ENCODE data around the gene GATAD2A. TPM values are rescaled to one million over a fixed set of nuclear protein-coding genes. Genes with fewer than 3 reads are reported as not detected.

GATAD2A gene
- total RNA-seq, 1 donor from 2014 or later = 75.6 TPM

DNA sequence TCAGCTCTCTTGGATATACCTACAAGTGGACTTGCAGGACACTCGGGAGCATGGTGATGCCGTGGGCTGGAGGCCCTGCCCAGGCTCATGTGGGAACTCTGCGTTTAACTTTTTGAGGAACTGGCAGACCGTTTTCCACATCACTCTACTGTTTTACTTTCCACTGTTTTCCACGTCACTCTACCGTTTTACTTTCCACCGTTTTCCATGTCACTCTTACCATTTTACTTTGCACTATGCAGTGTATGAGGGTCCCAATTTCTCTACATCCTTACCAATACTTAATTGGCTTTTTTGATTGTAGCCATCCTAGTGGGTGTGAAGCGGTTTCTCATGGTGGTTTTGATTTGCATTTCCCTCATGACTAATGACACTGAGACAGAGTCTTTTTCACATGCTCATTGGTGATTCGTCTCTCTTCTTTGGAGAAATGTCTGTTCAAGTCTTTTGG is 40.5 kb downstream of the GATAD2A start:
- no peaks in the 10 kb centered on the region for H3K27me3 Mint-ChIP-seq (ENCODE audit: unreplicated experiment)
- no peak for TF ChIP-seq CTCF (IDR thresholded peaks at IDR 0.05)
- H3K36me3 Mint-ChIP-seq (ENCODE audit: unreplicated experiment) = no peaks in the 10 kb centered on the region
- no peak for DNase-seq (ENCODE audit: extremely low spot score, unreplicated experiment)
- H3K27ac Mint-ChIP-seq (ENCODE audit: unreplicated experiment) = no peak overlapping the region
- no peaks in the 10 kb centered on the region for H3K9me3 Mint-ChIP-seq (ENCODE audit: unreplicated experiment)
- peaks cover 16% of the 10 kb centered on the region for H3K4me1 Mint-ChIP-seq (ENCODE audit: unreplicated experiment)
- no peak overlapping the region for H3K4me3 Mint-ChIP-seq (ENCODE audit: unreplicated experiment)

DNA sequence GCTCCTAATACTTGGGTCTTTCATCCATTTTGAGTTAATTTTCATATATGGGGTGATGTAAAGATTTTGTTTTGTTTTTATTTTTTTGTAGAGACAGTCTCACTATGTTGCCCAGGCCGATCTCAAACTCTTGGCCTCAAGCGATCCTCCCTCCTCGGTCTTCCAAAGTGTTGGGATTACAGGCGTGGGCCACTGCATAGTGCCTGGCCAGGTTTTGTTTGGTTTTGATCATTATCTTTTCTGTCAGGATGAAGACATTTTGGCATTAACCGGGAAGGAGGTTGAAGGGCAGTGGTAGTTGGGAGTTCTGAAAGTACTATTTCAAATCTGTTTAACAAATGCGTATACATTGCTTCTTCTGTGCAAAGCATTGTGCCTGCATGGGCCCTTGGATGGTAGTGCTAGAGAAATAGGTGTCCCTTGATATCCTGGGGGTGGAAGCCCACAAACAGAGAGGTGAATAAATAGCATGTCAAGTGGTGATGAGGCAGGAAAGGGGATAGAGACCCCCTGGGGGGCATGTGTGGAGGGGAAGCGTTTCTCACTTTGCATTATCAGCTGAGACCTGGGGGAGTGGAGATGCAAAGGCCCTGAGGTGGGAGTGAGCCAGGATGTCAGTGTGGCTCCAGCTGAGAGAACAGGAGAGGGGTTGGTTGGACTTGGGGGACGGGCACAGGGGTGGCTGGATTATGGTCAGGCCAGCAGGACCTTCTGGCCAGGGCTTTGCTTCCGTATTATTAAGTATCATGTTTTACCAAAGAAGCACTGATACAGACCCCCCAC is 41.4 kb downstream of the GATAD2A start:
- no peak overlapping the region for H3K4me3 Mint-ChIP-seq (ENCODE audit: unreplicated experiment)
- no peaks in the 10 kb centered on the region for H3K9me3 Mint-ChIP-seq (ENCODE audit: unreplicated experiment)
- no peak overlapping the region for H3K27ac Mint-ChIP-seq (ENCODE audit: unreplicated experiment)
- TF ChIP-seq CTCF (IDR thresholded peaks at IDR 0.05) = no peak
- no peaks in the 10 kb centered on the region for H3K36me3 Mint-ChIP-seq (ENCODE audit: unreplicated experiment)
- H3K27me3 Mint-ChIP-seq (ENCODE audit: unreplicated experiment) = no peaks in the 10 kb centered on the region
- no peak for DNase-seq (ENCODE audit: extremely low spot score, unreplicated experiment)
- peaks cover 16% of the 10 kb centered on the region for H3K4me1 Mint-ChIP-seq (ENCODE audit: unreplicated experiment)

DNA sequence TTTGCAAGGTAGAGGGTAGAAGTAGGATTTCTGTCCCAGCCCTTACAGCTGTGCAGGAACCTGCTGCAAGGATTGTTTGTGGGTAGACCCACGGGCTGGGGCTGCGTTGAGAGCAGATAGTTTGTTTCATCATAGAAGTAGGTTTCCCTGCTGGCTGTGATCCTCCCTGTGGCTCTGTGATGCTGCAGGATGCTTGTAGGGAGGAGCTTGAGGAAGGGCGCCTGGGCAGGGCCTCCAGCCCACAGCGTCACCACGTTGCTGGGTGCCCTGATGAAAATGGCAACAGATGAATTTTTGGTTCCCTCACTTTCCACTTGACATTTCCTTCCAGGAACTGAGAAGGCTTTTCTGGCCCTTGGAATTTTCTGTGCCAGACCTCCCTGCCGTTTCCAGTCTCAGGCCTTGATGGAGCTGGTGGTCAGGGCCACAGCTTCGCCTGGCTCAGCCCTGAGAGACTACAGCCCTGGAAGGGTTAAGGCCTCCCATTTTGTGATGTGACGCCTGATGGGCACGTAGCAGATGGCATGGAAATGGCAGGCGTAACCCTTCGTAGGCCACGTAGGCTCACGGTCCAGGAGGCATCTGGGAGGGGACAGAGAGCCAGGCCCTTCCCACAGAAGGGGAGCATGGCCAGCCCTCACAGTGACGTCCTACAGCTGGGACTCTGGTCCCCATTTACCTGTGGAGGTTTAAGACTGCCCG is 42.2 kb downstream of the GATAD2A start:
- H3K4me1 Mint-ChIP-seq (ENCODE audit: unreplicated experiment) = peaks cover 16% of the 10 kb centered on the region
- no peaks in the 10 kb centered on the region for H3K9me3 Mint-ChIP-seq (ENCODE audit: unreplicated experiment)
- H3K4me3 Mint-ChIP-seq (ENCODE audit: unreplicated experiment) = no peak overlapping the region
- DNase-seq (ENCODE audit: extremely low spot score, unreplicated experiment) = no peak
- no peak for TF ChIP-seq CTCF (IDR thresholded peaks at IDR 0.05)
- H3K27me3 Mint-ChIP-seq (ENCODE audit: unreplicated experiment) = no peaks in the 10 kb centered on the region
- no peaks in the 10 kb centered on the region for H3K36me3 Mint-ChIP-seq (ENCODE audit: unreplicated experiment)
- H3K27ac Mint-ChIP-seq (ENCODE audit: unreplicated experiment) = no peak overlapping the region

- no peaks in the 10 kb centered on the region for H3K36me3 Mint-ChIP-seq (ENCODE audit: unreplicated experiment)
- DNase-seq (ENCODE audit: extremely low spot score, unreplicated experiment) = no peak
- no peaks in the 10 kb centered on the region for H3K9me3 Mint-ChIP-seq (ENCODE audit: unreplicated experiment)
- no peaks in the 10 kb centered on the region for H3K27me3 Mint-ChIP-seq (ENCODE audit: unreplicated experiment)
- no peak overlapping the region for H3K27ac Mint-ChIP-seq (ENCODE audit: unreplicated experiment)
- peaks cover 16% of the 10 kb centered on the region for H3K4me1 Mint-ChIP-seq (ENCODE audit: unreplicated experiment)
- no peak for TF ChIP-seq CTCF (IDR thresholded peaks at IDR 0.05)
- H3K4me3 Mint-ChIP-seq (ENCODE audit: unreplicated experiment) = no peak overlapping the region
Measured at GRCh38 chr19:19448238-19448544, 42.7 kb downstream of the GATAD2A start.

DNA sequence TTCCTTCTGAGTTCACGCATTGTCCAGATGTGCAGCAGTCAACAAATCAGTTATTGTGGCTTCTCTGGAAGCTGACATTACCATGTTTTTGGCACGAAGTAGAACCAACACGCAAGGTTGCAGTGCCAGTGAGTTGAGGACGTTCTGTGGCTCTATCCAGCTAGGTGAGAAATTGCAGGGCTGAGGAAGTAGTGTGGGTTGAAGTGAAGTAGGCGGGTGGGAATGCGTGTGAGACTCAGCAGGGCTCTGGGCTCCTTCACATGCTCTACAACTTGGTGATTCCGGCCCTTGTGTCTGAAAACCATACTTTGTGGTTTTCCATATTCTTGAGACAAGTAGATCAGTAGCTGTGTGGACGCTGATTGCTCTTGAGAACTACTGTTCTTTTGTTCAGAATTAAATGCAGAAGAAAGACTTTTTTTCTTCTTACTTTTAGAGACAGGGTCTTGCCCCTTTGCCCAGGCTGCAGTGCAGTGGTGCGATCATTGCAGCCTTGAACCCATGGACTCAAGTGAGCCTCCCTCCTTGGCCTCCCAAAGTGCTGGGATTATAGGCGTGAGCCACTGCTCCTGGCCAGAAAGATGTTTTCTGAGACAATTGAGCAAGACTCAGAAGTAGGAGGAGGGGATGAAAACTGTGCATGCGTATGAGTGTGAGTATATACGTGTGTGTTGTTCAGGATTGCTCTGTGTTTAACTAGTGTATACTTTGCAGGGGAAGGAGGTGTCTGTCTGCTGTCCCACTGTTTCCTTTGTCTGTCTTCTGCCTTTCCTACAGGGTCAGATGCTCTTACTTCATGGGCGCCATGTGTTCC is 46.2 kb downstream of the GATAD2A start:
- no peaks in the 10 kb centered on the region for H3K36me3 Mint-ChIP-seq (ENCODE audit: unreplicated experiment)
- H3K27me3 Mint-ChIP-seq (ENCODE audit: unreplicated experiment) = no peaks in the 10 kb centered on the region
- no peak overlapping the region for H3K4me3 Mint-ChIP-seq (ENCODE audit: unreplicated experiment)
- H3K27ac Mint-ChIP-seq (ENCODE audit: unreplicated experiment) = no peak overlapping the region
- TF ChIP-seq CTCF (IDR thresholded peaks at IDR 0.05) = no peak
- no peak for DNase-seq (ENCODE audit: extremely low spot score, unreplicated experiment)
- H3K9me3 Mint-ChIP-seq (ENCODE audit: unreplicated experiment) = no peaks in the 10 kb centered on the region
- H3K4me1 Mint-ChIP-seq (ENCODE audit: unreplicated experiment) = peaks cover 8% of the 10 kb centered on the region
